CD4-positive, alpha-beta T cell treated with Interleukin-4 for 4 hours (primary cell): ENCODE results near the gene PDZD7.
A peak's percentile ranks its signal among the peaks of the same experiment; 100 is the strongest.
"Not testable (repeated sequence)": the region's sequence is repeated elsewhere in the genome, so short reads cannot be mapped to it uniquely, and the experiment has no call there.

Experiments used
- DNase-seq: peaks from one replicate; pipeline ENCODE4 v3.0.0-alpha.2; 2020

PDZD7 gene

GRCh38 chr10:100980711-100981110 is 50.2 kb downstream of the PDZD7 start:
- no peak for DNase-seq

- DNase-seq = no peak
These were observed 50.6 kb downstream of the PDZD7 start for GRCh38 chr10:100980311-100980710.

GRCh38 chr10:100979791-100980272 is 51.1 kb downstream of the PDZD7 start:
- no peak for DNase-seq

GRCh38 chr10:100978901-100979195 is 52.1 kb downstream of the PDZD7 start:
- no peak for DNase-seq

GRCh38 chr10:100978121-100978900 is 52.6 kb downstream of the PDZD7 start:
- no peak for DNase-seq

- no peak for DNase-seq
These were observed 53.5 kb downstream of the PDZD7 start for GRCh38 chr10:100977436-100977835.

GRCh38 chr10:100976906-100977305 is 54.0 kb downstream of the PDZD7 start:
- DNase-seq = no peak

GRCh38 chr10:100975397-100975796 is 55.5 kb downstream of the PDZD7 start:
- not testable (repeated sequence) for DNase-seq

GRCh38 chr10:100972904-100973535 is 57.9 kb downstream of the PDZD7 start:
- no peak for DNase-seq

- DNase-seq = no peak
These were observed 58.6 kb downstream of the PDZD7 start for GRCh38 chr10:100972115-100972903.

GRCh38 chr10:100970914-100971811 is 59.8 kb downstream of the PDZD7 start:
- no peak for DNase-seq

GRCh38 chr10:100970076-100970913 is 60.6 kb downstream of the PDZD7 start:
- DNase-seq = peak; percentile 25

- DNase-seq = peak; percentile 3
These were observed 61.5 kb downstream of the PDZD7 start, which contains the start of gene SEMA4G for GRCh38 chr10:100969187-100970075. SEMA4G (plus strand) TSS chr10:100969504; CDS start chr10:100972913, 3,409 bp downstream.

GRCh38 chr10:100968863-100969186 is 62.1 kb downstream of the PDZD7 start:
- no peak for DNase-seq

GRCh38 chr10:100968062-100968736 is 62.7 kb downstream of the PDZD7 start:
- no peak for DNase-seq

- no peak for DNase-seq
These were observed 63.6 kb downstream of the PDZD7 start for GRCh38 chr10:100967332-100967731.

- DNase-seq = no peak
These were observed 64.0 kb downstream of the PDZD7 start for GRCh38 chr10:100966887-100967286.

GRCh38 chr10:100965820-100966219 is 65.1 kb downstream of the PDZD7 start:
- no peak for DNase-seq

GRCh38 chr10:100963826-100964225 is 67.1 kb downstream of the PDZD7 start:
- no peak for DNase-seq
